ENCODE results near the gene FAM47E.

The FAM47E gene

DNA sequence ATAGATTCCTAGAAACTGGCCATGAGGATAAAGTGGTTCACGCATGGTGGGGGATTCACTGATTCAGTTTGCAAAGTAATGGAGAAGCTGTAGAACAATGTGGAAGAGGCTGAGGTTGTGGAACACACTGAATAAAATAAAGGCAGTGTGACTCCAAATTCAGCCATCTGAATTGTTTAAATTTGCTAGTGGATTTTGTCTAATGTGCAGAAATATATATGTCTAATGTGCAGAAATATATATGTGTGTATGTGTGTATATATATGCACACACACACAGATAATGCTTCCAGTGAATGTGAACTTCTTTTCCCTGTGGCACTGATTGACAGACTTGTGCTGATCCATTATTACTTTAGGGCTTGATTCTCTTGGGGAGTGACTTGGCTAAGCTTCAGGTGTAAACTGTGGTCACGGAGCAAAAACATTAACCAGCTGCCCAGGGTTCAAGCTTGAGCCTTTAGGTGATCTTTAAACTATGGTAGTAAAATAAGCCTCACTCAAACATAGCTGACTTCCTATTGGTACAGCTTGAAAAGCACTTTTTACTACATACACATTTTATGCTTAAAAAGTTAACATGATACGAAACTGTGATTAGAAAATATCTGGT, 58.5 kb downstream of the FAM47E start:
- Histone ChIP-seq H3K4me3 (ENCODE audit: low read length) (no peak overlapping the region), H3K27me3 (ENCODE audit: control insufficient read depth, insufficient read depth, low read length) (no peaks in the 10 kb centered on the region), H3K27ac (ENCODE audit: low read depth, low read length) (no peak overlapping the region), H3K36me3 (ENCODE audit: control insufficient read depth, insufficient read depth, low read length) (peaks cover 5% of the 10 kb centered on the region), H3K4me1 (ENCODE audit: control insufficient read depth, insufficient read depth, low read length) (peaks cover 12% of the 10 kb centered on the region), H3K9ac (ENCODE audit: low read length) (no peak overlapping the region)

DNA sequence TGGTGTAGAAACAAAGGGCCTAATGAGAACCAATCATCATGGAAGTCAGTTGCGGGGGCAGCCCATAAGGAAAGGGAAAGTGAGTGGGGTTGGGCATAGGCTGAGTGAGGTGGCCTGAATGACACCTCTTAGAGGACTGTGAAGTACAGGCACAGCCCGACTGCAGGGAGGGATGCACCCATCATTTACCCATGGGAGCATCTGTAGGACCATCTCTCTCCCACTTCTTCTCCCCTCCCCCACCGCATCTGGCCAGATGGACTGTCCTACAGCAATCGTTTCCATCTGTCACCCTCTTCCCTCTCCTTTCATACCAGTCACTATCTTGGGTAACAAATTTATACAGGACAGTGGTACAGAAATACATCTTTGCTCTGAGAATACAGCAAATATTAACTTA, 59.2 kb downstream of the FAM47E start:
- Histone ChIP-seq H3K27ac (ENCODE audit: low read depth, low read length) (no peak overlapping the region), H3K36me3 (ENCODE audit: control insufficient read depth, insufficient read depth, low read length) (peaks cover 5% of the 10 kb centered on the region)

GRCh38 chr4:76311896-76312331, 60.4 kb downstream of the FAM47E start:
- H3K4me1 ChIP-seq (ENCODE audit: control insufficient read depth, insufficient read depth, low read length): peaks cover 7% of the 10 kb centered on the region
- H3K9ac ChIP-seq (ENCODE audit: low read length): no peak overlapping the region
- no peaks in the 10 kb centered on the region for H3K27me3 ChIP-seq (ENCODE audit: control insufficient read depth, insufficient read depth, low read length)
- H3K36me3 ChIP-seq (ENCODE audit: control insufficient read depth, insufficient read depth, low read length): peaks cover 5% of the 10 kb centered on the region
- no peak overlapping the region for H3K4me3 ChIP-seq (ENCODE audit: low read length)
- H3K27ac ChIP-seq (ENCODE audit: low read depth, low read length): no peak overlapping the region

More for the DNA sequence above, 59.2 kb downstream of the FAM47E start:
- H3K4me3 ChIP-seq (ENCODE audit: low read length): no peak overlapping the region
- peaks cover 7% of the 10 kb centered on the region for H3K4me1 ChIP-seq (ENCODE audit: control insufficient read depth, insufficient read depth, low read length)
- no peak overlapping the region for H3K9ac ChIP-seq (ENCODE audit: low read length)
- H3K27me3 ChIP-seq (ENCODE audit: control insufficient read depth, insufficient read depth, low read length): no peaks in the 10 kb centered on the region

DNA sequence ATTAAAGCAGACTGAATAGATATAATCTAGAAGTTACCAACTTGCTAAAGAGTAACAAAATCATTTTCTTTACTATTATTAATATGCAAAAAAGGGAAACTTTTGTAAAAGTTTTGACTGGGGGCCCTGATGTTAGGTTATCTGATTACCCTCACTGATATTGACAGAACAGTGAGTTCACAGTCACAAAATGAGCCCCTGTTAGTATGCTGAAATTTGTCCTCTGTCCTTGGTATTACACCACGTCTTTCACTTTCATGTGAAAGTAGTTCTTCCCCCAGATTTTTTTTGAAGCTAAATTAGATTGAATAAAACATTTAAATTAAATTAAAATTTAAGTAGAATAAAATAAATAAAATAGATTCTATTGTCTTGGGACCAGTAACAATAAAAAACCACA, 60.9 kb downstream of the FAM47E start:
- Histone ChIP-seq H3K27ac (ENCODE audit: low read depth, low read length) (no peak overlapping the region), H3K9ac (ENCODE audit: low read length) (no peak overlapping the region), H3K27me3 (ENCODE audit: control insufficient read depth, insufficient read depth, low read length) (no peaks in the 10 kb centered on the region), H3K4me3 (ENCODE audit: low read length) (no peak overlapping the region), H3K4me1 (ENCODE audit: control insufficient read depth, insufficient read depth, low read length) (peaks cover 7% of the 10 kb centered on the region), H3K36me3 (ENCODE audit: control insufficient read depth, insufficient read depth, low read length) (peaks cover 5% of the 10 kb centered on the region)

DNA sequence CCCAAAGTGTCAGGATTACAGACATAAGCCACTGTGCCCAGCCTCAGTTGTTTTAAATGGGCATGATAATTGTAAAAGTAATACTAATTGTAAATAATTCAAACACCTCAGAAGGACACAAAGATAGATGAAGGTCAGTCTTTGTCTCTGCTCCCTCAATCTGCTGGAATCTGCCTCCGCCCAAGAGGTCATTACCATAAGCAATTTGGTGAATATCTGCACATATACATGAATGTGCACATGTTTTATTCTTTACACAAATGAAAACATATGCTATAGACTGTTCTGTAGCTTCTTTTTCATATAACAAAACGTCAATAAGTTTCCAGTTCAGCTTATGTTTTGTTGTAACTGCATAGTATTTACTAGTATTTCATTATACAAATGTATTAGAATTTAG, 62.0 kb downstream of the FAM47E start:
- Histone ChIP-seq H3K27ac (ENCODE audit: low read depth, low read length) (no peak overlapping the region), H3K4me1 (ENCODE audit: control insufficient read depth, insufficient read depth, low read length) (peaks cover 2% of the 10 kb centered on the region), H3K9ac (ENCODE audit: low read length) (no peak overlapping the region), H3K36me3 (ENCODE audit: control insufficient read depth, insufficient read depth, low read length) (peaks cover 5% of the 10 kb centered on the region), H3K27me3 (ENCODE audit: control insufficient read depth, insufficient read depth, low read length) (no peaks in the 10 kb centered on the region), H3K4me3 (ENCODE audit: low read length) (no peak overlapping the region)

- no peaks in the 10 kb centered on the region for H3K36me3 ChIP-seq (ENCODE audit: control insufficient read depth, insufficient read depth, low read length)
- no peaks in the 10 kb centered on the region for H3K27me3 ChIP-seq (ENCODE audit: control insufficient read depth, insufficient read depth, low read length)
- H3K9ac ChIP-seq (ENCODE audit: low read length): no peak overlapping the region
- no peak overlapping the region for H3K4me3 ChIP-seq (ENCODE audit: low read length)
- no peak overlapping the region for H3K27ac ChIP-seq (ENCODE audit: low read depth, low read length)
- H3K4me1 ChIP-seq (ENCODE audit: control insufficient read depth, insufficient read depth, low read length): no peaks in the 10 kb centered on the region
Measured at GRCh38 chr4:76315267-76315918, 63.9 kb downstream of the FAM47E start.

DNA sequence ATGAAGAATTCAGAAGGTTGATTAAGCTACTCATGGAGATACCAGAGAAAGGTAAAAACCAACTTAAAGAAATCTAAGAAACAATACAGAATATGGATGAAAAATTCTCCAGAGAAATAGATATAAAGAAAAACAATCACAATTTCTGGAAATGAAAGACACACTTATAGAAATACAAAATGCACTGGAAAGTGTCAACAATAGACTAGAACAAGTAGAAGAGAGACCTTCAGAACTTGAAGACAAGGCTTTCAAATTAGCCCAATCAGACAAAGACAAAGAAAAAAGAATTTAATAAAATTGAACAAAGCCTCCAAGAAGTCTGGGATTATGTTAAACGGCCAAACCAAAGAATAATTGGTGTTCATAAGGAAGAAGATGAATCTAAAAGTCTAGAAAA, 64.6 kb downstream of the FAM47E start:
- no peak overlapping the region for H3K9ac ChIP-seq (ENCODE audit: low read length)
- no peaks in the 10 kb centered on the region for H3K36me3 ChIP-seq (ENCODE audit: control insufficient read depth, insufficient read depth, low read length)
- no peak overlapping the region for H3K4me3 ChIP-seq (ENCODE audit: low read length)
- H3K27me3 ChIP-seq (ENCODE audit: control insufficient read depth, insufficient read depth, low read length): no peaks in the 10 kb centered on the region
- H3K27ac ChIP-seq (ENCODE audit: low read depth, low read length): no peak overlapping the region
- H3K4me1 ChIP-seq (ENCODE audit: control insufficient read depth, insufficient read depth, low read length): no peaks in the 10 kb centered on the region

GRCh38 chr4:76322236-76322635, 70.7 kb downstream of the FAM47E start:
- Histone ChIP-seq H3K9ac (ENCODE audit: low read length) (no peak overlapping the region), H3K4me3 (ENCODE audit: low read length) (no peak overlapping the region), H3K27me3 (ENCODE audit: control insufficient read depth, insufficient read depth, low read length) (no peaks in the 10 kb centered on the region), H3K4me1 (ENCODE audit: control insufficient read depth, insufficient read depth, low read length) (no peaks in the 10 kb centered on the region), H3K27ac (ENCODE audit: low read depth, low read length) (no peak overlapping the region), H3K36me3 (ENCODE audit: control insufficient read depth, insufficient read depth, low read length) (no peaks in the 10 kb centered on the region)

- Histone ChIP-seq H3K27ac (ENCODE audit: low read depth, low read length) (no peak overlapping the region), H3K4me1 (ENCODE audit: control insufficient read depth, insufficient read depth, low read length) (no peaks in the 10 kb centered on the region), H3K9ac (ENCODE audit: low read length) (no peak overlapping the region), H3K36me3 (ENCODE audit: control insufficient read depth, insufficient read depth, low read length) (no peaks in the 10 kb centered on the region), H3K27me3 (ENCODE audit: control insufficient read depth, insufficient read depth, low read length) (no peaks in the 10 kb centered on the region), H3K4me3 (ENCODE audit: low read length) (no peak overlapping the region)
Measured at GRCh38 chr4:76325072-76325471, 73.6 kb downstream of the FAM47E start.

- no peak overlapping the region for H3K4me3 ChIP-seq (ENCODE audit: low read length)
- no peaks in the 10 kb centered on the region for H3K4me1 ChIP-seq (ENCODE audit: control insufficient read depth, insufficient read depth, low read length)
- H3K27me3 ChIP-seq (ENCODE audit: control insufficient read depth, insufficient read depth, low read length): no peaks in the 10 kb centered on the region
- H3K27ac ChIP-seq (ENCODE audit: low read depth, low read length): no peak overlapping the region
- no peak overlapping the region for H3K9ac ChIP-seq (ENCODE audit: low read length)
- no peaks in the 10 kb centered on the region for H3K36me3 ChIP-seq (ENCODE audit: control insufficient read depth, insufficient read depth, low read length)
Measured at GRCh38 chr4:76326515-76326914, 75.0 kb downstream of the FAM47E start.
